Stimulated activated CD4-positive, alpha-beta T cell treated with anti-CD3 and anti-CD28 coated beads, Interleukin-4, amount 100 ng/mL, for 24 hours (primary cell): ENCODE results near the gene ACSS2.

Source experiments
- DNase-seq: peaks from one replicate; pipeline ENCODE4 v3.0.0-alpha.2; 2020

ACSS2 gene

GRCh38 chr20:34876406-34877282 is at the start of gene ACSS2:
TSS of gene ACSS2 (plus strand) at chr20:34876612. CDS start at chr20:34876646, 34 bp downstream.
- peak; percentile 95 for DNase-seq

GRCh38 chr20:34829191-34829590 is 47.2 kb upstream of the ACSS2 start:
- DNase-seq, result no peak

- no peak for DNase-seq
Observed at GRCh38 chr20:34831936-34832335, 44.5 kb upstream of the ACSS2 start.

GRCh38 chr20:34834459-34834893 is 41.9 kb upstream of the ACSS2 start:
- no peak for DNase-seq

GRCh38 chr20:34842143-34842542 is 34.3 kb upstream of the ACSS2 start:
- no peak for DNase-seq

- no peak for DNase-seq
Observed at GRCh38 chr20:34843421-34843820, 33.0 kb upstream of the ACSS2 start.

GRCh38 chr20:34848597-34848996 is 27.8 kb upstream of the ACSS2 start:
- no peak for DNase-seq

- DNase-seq, result no peak
Observed at GRCh38 chr20:34849778-34850177, 26.6 kb upstream of the ACSS2 start.

- no peak for DNase-seq
Observed at GRCh38 chr20:34850969-34851368, 25.4 kb upstream of the ACSS2 start.

- no peak for DNase-seq
Observed at GRCh38 chr20:34852298-34852697, 24.1 kb upstream of the ACSS2 start.

- no peak for DNase-seq
Observed at GRCh38 chr20:34859367-34859766, 17.0 kb upstream of the ACSS2 start.

GRCh38 chr20:34859826-34860545 is 16.4 kb upstream of the ACSS2 start:
- no peak for DNase-seq

GRCh38 chr20:34861386-34862084 is 14.9 kb upstream of the ACSS2 start:
- no peak for DNase-seq

- no peak for DNase-seq
Observed at GRCh38 chr20:34862724-34863123, 13.7 kb upstream of the ACSS2 start.

GRCh38 chr20:34863421-34863965 is 12.9 kb upstream of the ACSS2 start:
- no peak for DNase-seq

- no peak for DNase-seq
Observed at GRCh38 chr20:34864216-34864615, 12.2 kb upstream of the ACSS2 start.

GRCh38 chr20:34871320-34871926 is 5.0 kb upstream of the ACSS2 start:
- DNase-seq, result no peak

- DNase-seq, result no peak
Observed at GRCh38 chr20:34871966-34872621, 4.3 kb upstream of the ACSS2 start.

GRCh38 chr20:34872622-34873224 is 3.7 kb upstream of the ACSS2 start, which contains the start of gene GGT7:
TSS of gene GGT7 (minus strand) at chr20:34872856. CDS start at chr20:34872815, 41 bp downstream.
- peak; percentile 88 for DNase-seq

GRCh38 chr20:34873583-34874093 is 2.8 kb upstream of the ACSS2 start:
- DNase-seq, result no peak

- DNase-seq, result peak; percentile 63
Observed at GRCh38 chr20:34874094-34874654, 2.2 kb upstream of the ACSS2 start.
